ENCODE results near the gene KLHL36. TPM values are rescaled to one million over a fixed set of nuclear protein-coding genes. Genes with fewer than 3 reads are reported as not detected.

The KLHL36 gene
- total RNA-seq, 1 donor from 2014 or later, result 43.8 TPM

- no peaks in the 10 kb centered on the region for H3K9me3 Mint-ChIP-seq (ENCODE audit: low read depth)
- H3K4me3 Mint-ChIP-seq (ENCODE audit: unreplicated experiment), result no peak overlapping the region
- no peak overlapping the region for H3K27ac Mint-ChIP-seq (ENCODE audit: unreplicated experiment)
- peaks cover 6% of the 10 kb centered on the region for H3K27me3 Mint-ChIP-seq (ENCODE audit: low read depth)
- TF ChIP-seq CTCF (IDR thresholded peaks at IDR 0.05), result no peak
- DNase-seq (ENCODE audit: low spot score), result no peak
- no peaks in the 10 kb centered on the region for H3K36me3 Mint-ChIP-seq (ENCODE audit: low read depth)
- no peaks in the 10 kb centered on the region for H3K4me1 Mint-ChIP-seq (ENCODE audit: low read depth)
Observed at GRCh38 chr16:84673561-84673960, 25.2 kb downstream of the KLHL36 start.

GRCh38 chr16:84675423-84675822 is 27.1 kb downstream of the KLHL36 start:
- no peak for TF ChIP-seq CTCF (IDR thresholded peaks at IDR 0.05)

GRCh38 chr16:84675884-84676283 is 27.6 kb downstream of the KLHL36 start:
- peaks cover 6% of the 10 kb centered on the region for H3K27me3 Mint-ChIP-seq (ENCODE audit: low read depth)
- no peak for TF ChIP-seq CTCF (IDR thresholded peaks at IDR 0.05)
- H3K9me3 Mint-ChIP-seq (ENCODE audit: low read depth), result no peaks in the 10 kb centered on the region
- no peak for DNase-seq (ENCODE audit: low spot score)
- H3K27ac Mint-ChIP-seq (ENCODE audit: unreplicated experiment), result no peak overlapping the region
- H3K36me3 Mint-ChIP-seq (ENCODE audit: low read depth), result no peaks in the 10 kb centered on the region
- H3K4me3 Mint-ChIP-seq (ENCODE audit: unreplicated experiment), result no peak overlapping the region
- no peaks in the 10 kb centered on the region for H3K4me1 Mint-ChIP-seq (ENCODE audit: low read depth)

More at GRCh38 chr16:84675423-84675822, 27.1 kb downstream of the KLHL36 start:
- peaks cover 6% of the 10 kb centered on the region for H3K27me3 Mint-ChIP-seq (ENCODE audit: low read depth)
- H3K4me3 Mint-ChIP-seq (ENCODE audit: unreplicated experiment), result no peak overlapping the region
- H3K27ac Mint-ChIP-seq (ENCODE audit: unreplicated experiment), result no peak overlapping the region
- no peaks in the 10 kb centered on the region for H3K4me1 Mint-ChIP-seq (ENCODE audit: low read depth)
- H3K36me3 Mint-ChIP-seq (ENCODE audit: low read depth), result no peaks in the 10 kb centered on the region
- DNase-seq (ENCODE audit: low spot score), result no peak
- H3K9me3 Mint-ChIP-seq (ENCODE audit: low read depth), result no peaks in the 10 kb centered on the region

- TF ChIP-seq CTCF (IDR thresholded peaks at IDR 0.05), result no peak
- no peaks in the 10 kb centered on the region for H3K4me1 Mint-ChIP-seq (ENCODE audit: low read depth)
- H3K27ac Mint-ChIP-seq (ENCODE audit: unreplicated experiment), result no peak overlapping the region
- no peak overlapping the region for H3K4me3 Mint-ChIP-seq (ENCODE audit: unreplicated experiment)
- no peaks in the 10 kb centered on the region for H3K9me3 Mint-ChIP-seq (ENCODE audit: low read depth)
- DNase-seq (ENCODE audit: low spot score), result no peak
- peaks cover 6% of the 10 kb centered on the region for H3K27me3 Mint-ChIP-seq (ENCODE audit: low read depth)
- no peaks in the 10 kb centered on the region for H3K36me3 Mint-ChIP-seq (ENCODE audit: low read depth)
Observed at GRCh38 chr16:84677017-84677803, 28.9 kb downstream of the KLHL36 start.

- no peak for TF ChIP-seq CTCF (IDR thresholded peaks at IDR 0.05)
- H3K27ac Mint-ChIP-seq (ENCODE audit: unreplicated experiment), result no peak overlapping the region
- DNase-seq (ENCODE audit: low spot score), result no peak
- no peaks in the 10 kb centered on the region for H3K4me1 Mint-ChIP-seq (ENCODE audit: low read depth)
- no peak overlapping the region for H3K4me3 Mint-ChIP-seq (ENCODE audit: unreplicated experiment)
- H3K36me3 Mint-ChIP-seq (ENCODE audit: low read depth), result no peaks in the 10 kb centered on the region
- peaks cover 6% of the 10 kb centered on the region for H3K27me3 Mint-ChIP-seq (ENCODE audit: low read depth)
- no peaks in the 10 kb centered on the region for H3K9me3 Mint-ChIP-seq (ENCODE audit: low read depth)
Observed at GRCh38 chr16:84677849-84678248, 29.5 kb downstream of the KLHL36 start.
